ENCODE data around the gene SIN3A. TPM values are rescaled to one million over a fixed set of nuclear protein-coding genes. Genes with fewer than 3 reads are reported as not detected.

Gene SIN3A
- total RNA-seq, 1 experiment from 2014 or later = 91.4 TPM

DNA sequence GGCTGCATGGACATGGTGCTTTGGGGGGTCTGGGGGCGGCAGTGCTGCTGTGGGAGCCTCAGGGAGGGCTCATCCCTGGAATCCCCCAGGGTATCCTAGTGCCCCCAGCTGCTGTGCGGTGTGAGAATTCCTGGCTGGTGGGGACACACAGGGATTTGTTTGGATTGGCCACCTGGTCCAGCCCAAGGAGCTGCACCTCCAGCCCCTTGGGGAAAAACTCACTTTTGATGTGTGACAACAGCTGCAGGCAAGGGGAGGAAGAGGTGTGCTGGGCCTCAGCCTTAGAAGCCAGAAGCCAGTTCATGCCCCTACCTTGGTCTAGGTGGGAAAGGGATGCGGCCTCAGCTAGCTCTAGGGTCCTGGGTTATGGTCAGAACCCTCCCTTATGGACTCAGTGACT lies 124.0 kb downstream of the SIN3A start:
- DNase-seq = no peak
- Mint-ChIP-seq H3K9me3 (ENCODE audit: low read depth, unreplicated experiment) (no peaks in the 10 kb centered on the region), H3K4me3 (ENCODE audit: low read depth, unreplicated experiment) (no peak overlapping the region), H3K36me3 (ENCODE audit: insufficient read depth, unreplicated experiment) (no peaks in the 10 kb centered on the region), H3K27me3 (ENCODE audit: unreplicated experiment) (peaks cover 39% of the 10 kb centered on the region), H3K27ac (ENCODE audit: unreplicated experiment) (no peak overlapping the region), H3K4me1 (ENCODE audit: low read depth, unreplicated experiment) (no peaks in the 10 kb centered on the region)
- intact Hi-C loops (cut with micrococcal nuclease; ENCODE audit: unreplicated experiment) = no loop called here
- CTCF ChIA-PET = no interaction called here
- TF ChIP-seq, protein P1, sequence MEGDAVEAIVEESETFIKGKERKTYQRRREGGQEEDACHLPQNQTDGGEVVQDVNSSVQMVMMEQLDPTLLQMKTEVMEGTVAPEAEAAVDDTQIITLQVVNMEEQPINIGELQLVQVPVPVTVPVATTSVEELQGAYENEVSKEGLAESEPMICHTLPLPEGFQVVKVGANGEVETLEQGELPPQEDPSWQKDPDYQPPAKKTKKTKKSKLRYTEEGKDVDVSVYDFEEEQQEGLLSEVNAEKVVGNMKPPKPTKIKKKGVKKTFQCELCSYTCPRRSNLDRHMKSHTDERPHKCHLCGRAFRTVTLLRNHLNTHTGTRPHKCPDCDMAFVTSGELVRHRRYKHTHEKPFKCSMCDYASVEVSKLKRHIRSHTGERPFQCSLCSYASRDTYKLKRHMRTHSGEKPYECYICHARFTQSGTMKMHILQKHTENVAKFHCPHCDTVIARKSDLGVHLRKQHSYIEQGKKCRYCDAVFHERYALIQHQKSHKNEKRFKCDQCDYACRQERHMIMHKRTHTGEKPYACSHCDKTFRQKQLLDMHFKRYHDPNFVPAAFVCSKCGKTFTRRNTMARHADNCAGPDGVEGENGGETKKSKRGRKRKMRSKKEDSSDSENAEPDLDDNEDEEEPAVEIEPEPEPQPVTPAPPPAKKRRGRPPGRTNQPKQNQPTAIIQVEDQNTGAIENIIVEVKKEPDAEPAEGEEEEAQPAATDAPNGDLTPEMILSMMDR (IDR thresholded peaks at IDR 0.05; ENCODE audit: unreplicated experiment) = no peak
- no TSS peak for BruUV-seq (replicated peaks)

DNA sequence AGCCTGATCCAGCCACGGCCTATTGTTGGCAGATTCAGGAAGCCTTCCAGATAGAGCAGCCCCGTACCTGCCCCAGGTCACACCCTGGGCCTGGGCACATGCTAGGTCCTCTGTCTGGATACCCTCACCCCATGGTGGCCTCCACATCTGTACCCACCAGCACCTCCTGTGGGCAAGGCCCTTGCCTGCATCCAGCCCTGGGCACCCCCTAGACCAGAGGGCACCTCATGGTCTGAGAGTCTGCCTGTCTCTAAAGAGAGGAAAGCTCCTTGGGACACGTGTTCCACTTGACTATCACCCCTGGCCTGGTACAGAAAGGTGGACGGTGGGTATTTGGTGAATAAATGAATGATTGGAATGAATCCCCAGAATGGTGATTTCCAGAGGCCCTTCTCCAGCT lies 124.5 kb downstream of the SIN3A start:
- DNase-seq = no peak
- intact Hi-C loops (cut with micrococcal nuclease; ENCODE audit: unreplicated experiment) = no loop called here
- H3K4me3 Mint-ChIP-seq (ENCODE audit: low read depth, unreplicated experiment) = no peak overlapping the region
- H3K4me1 Mint-ChIP-seq (ENCODE audit: low read depth, unreplicated experiment) = no peaks in the 10 kb centered on the region
- BruUV-seq (replicated peaks) = no TSS peak
- CTCF ChIA-PET = no interaction called here
- peaks cover 39% of the 10 kb centered on the region for H3K27me3 Mint-ChIP-seq (ENCODE audit: unreplicated experiment)
- TF ChIP-seq, protein P1 (IDR thresholded peaks at IDR 0.05; ENCODE audit: unreplicated experiment) = no peak
- H3K27ac Mint-ChIP-seq (ENCODE audit: unreplicated experiment) = no peak overlapping the region
- no peaks in the 10 kb centered on the region for H3K36me3 Mint-ChIP-seq (ENCODE audit: insufficient read depth, unreplicated experiment)
- H3K9me3 Mint-ChIP-seq (ENCODE audit: low read depth, unreplicated experiment) = no peaks in the 10 kb centered on the region

DNA sequence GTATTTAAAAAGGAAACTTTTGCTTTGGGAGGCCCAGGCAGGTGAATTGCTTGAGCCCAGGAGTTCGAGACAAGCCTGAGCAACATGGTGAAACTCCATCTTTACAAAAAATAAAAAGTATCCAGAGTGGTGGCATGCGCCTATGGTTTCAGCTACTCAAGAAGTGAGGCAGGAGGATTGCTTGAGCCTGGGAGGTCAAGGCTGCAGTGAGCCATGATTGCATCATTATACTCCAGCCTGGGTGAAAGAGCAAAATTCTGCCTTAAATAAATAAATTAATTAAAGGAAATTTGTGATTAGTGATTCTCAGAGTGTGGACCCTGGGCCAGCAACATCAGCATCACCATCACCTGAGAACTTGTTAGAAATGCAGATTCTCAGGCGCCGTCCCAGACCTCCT lies 125.6 kb downstream of the SIN3A start:
- DNase-seq = no peak
- H3K4me3 Mint-ChIP-seq (ENCODE audit: low read depth, unreplicated experiment) = no peak overlapping the region
- intact Hi-C loops (cut with micrococcal nuclease; ENCODE audit: unreplicated experiment) = no loop called here
- TF ChIP-seq, protein P1 (IDR thresholded peaks at IDR 0.05; ENCODE audit: unreplicated experiment) = no peak
- H3K9me3 Mint-ChIP-seq (ENCODE audit: low read depth, unreplicated experiment) = peaks cover 2% of the 10 kb centered on the region
- H3K36me3 Mint-ChIP-seq (ENCODE audit: insufficient read depth, unreplicated experiment) = no peaks in the 10 kb centered on the region
- H3K27me3 Mint-ChIP-seq (ENCODE audit: unreplicated experiment) = peaks cover 43% of the 10 kb centered on the region
- BruUV-seq (replicated peaks) = no TSS peak
- CTCF ChIA-PET = no interaction called here
- H3K27ac Mint-ChIP-seq (ENCODE audit: unreplicated experiment) = no peak overlapping the region
- no peaks in the 10 kb centered on the region for H3K4me1 Mint-ChIP-seq (ENCODE audit: low read depth, unreplicated experiment)

- Mint-ChIP-seq H3K36me3 (ENCODE audit: insufficient read depth, unreplicated experiment) (no peaks in the 10 kb centered on the region), H3K27ac (ENCODE audit: unreplicated experiment) (no peak overlapping the region), H3K27me3 (ENCODE audit: unreplicated experiment) (peaks cover 50% of the 10 kb centered on the region), H3K9me3 (ENCODE audit: low read depth, unreplicated experiment) (peaks cover 2% of the 10 kb centered on the region), H3K4me3 (ENCODE audit: low read depth, unreplicated experiment) (no peak overlapping the region), H3K4me1 (ENCODE audit: low read depth, unreplicated experiment) (no peaks in the 10 kb centered on the region)
- DNase-seq = no peak
- intact Hi-C loops (cut with micrococcal nuclease; ENCODE audit: unreplicated experiment) = no loop called here
- no TSS peak for BruUV-seq (replicated peaks)
- TF ChIP-seq, protein P1 (IDR thresholded peaks at IDR 0.05; ENCODE audit: unreplicated experiment) = no peak
- CTCF ChIA-PET = no interaction called here
These were observed 129.8 kb downstream of the SIN3A start for GRCh38 chr15:75321711-75322110.

Small RNA genes within 50 kb of the gene (microRNA-seq; reads per million reads assigned to microRNA genes)
- not detected for gene MIR631

Other genes with a start within 250 kb of the SIN3A start
- 77.2 and 86.5 TPM in 2 replicates for gene C15orf39, start 249.8 kb downstream of the SIN3A start, total RNA-seq (2022)
- not detected in 2 replicates for gene GOLGA6C, start 193.4 kb downstream of the SIN3A start, total RNA-seq (2022)
- gene GOLGA6D, start 168.9 kb downstream of the SIN3A start, total RNA-seq (2022) = 0.27 TPM in 1 of 2 replicates, not detected in the other
- gene COMMD4, start 115.6 kb downstream of the SIN3A start, total RNA-seq (2022) = 109 TPM in 2 replicates
- gene NEIL1, start 104.7 kb downstream of the SIN3A start, total RNA-seq (2022) = 11.8 and 13.2 TPM in 2 replicates
- gene MAN2C1, start 83.1 kb downstream of the SIN3A start, total RNA-seq (2022) = 239 and 243 TPM in 2 replicates
- gene PTPN9, start 127.6 kb upstream of the SIN3A start, total RNA-seq (2022) = 30.8 and 31.1 TPM in 2 replicates
- 24.5 and 28.0 TPM in 2 replicates for gene SNUPN, start 174.0 kb upstream of the SIN3A start, total RNA-seq (2022)
- gene IMP3, start 188.5 kb upstream of the SIN3A start, total RNA-seq (2022) = 77.8 and 91.5 TPM in 2 replicates
- gene SNX33, start 196.2 kb upstream of the SIN3A start, total RNA-seq (2022) = 23.2 and 24.1 TPM in 2 replicates